BJ (cell line): ENCODE results near the gene LINGO4. TPM values are rescaled to one million over a fixed set of nuclear protein-coding genes. Genes with fewer than 3 reads are reported as not detected.

Experiments used
- CTCF ChIA-PET: fragments of 350-600 bp; formaldehyde crosslinking; extraction: SDS; loops from one replicate; lab custom pipeline; 2021; ENCODE audit warnings: antibody characterized with exemption, inconsistent platforms; lab: Yijun Ruan, JAX
- POLR2A ChIA-PET: fragments of 300-600 bp; sonication (Branson Sonifier 250); formaldehyde crosslinking; extraction: SDS; loops from one replicate; lab custom pipeline; 2021; ENCODE audit warnings: antibody characterized with exemption; lab: Charles Lee
- DNase-seq: peaks from one replicate; pipeline ENCODE4 v3.0.0-alpha.2; 2011; ENCODE audit warnings: low read depth
- H3K27me3 ChIP-seq: 2 replicates; pipeline ENCODE4 v1.6.0; 2011; ENCODE audit warnings: low read length; ENCODE audit not compliant: control insufficient read depth, insufficient read depth
- H3K36me3 ChIP-seq: 2 replicates; pipeline ENCODE4 v1.5.1; 2011; ENCODE audit warnings: low read length; ENCODE audit not compliant: control insufficient read depth, insufficient read depth
- H3K4me3 ChIP-seq: 2 replicates; pipeline ENCODE4 v1.5.1; 2011; ENCODE audit warnings: low read depth, mild to moderate bottlenecking, control low read depth, low read length
- CTCF ChIP-seq: IDR thresholded peaks from 2 replicates; pipeline ENCODE4 v1.5.1; 2011; ENCODE audit warnings: low read depth, mild to moderate bottlenecking, control low read depth, inconsistent platforms, low read length, moderate library complexity; ENCODE audit not compliant: insufficient read depth
- polyA plus RNA-seq: library from polyadenylated mRNA; depleted of rRNA; stranded (reverse); fragments of >200 nt; gene quantifications from 2 replicates; pipeline ENCODE4 v1.2.3, GENCODE V29; 2011

Gene LINGO4
- polyA plus RNA-seq, 1 experiment, result not detected

DNA sequence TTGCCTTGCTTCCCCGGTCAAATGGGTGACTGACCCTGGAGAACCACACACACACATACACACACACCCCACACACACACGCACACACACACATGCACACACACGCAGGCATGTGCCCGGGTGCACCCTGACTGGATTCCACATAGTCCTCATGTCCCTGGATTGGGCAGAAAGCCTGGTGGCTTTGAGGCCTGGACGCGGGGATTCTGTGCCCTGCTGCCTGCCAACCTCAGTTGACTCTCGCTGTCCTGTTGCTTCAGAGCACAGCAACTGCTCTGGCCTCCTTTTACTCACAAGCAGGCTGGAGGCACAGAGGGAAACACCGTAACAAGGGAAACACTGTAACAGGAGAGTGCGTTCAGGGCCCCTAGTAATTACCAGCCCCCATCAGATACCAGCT lies 20.0 kb upstream of the LINGO4 start:
- Histone ChIP-seq H3K4me3 (no peak overlapping the region), H3K27me3 (peaks cover 21% of the 10 kb centered on the region), H3K36me3 (no peaks in the 10 kb centered on the region)
- TF ChIP-seq CTCF, result no peak
- DNase-seq, result no peak
- CTCF ChIA-PET, result no interaction called here
- POLR2A ChIA-PET, result no interaction called here

DNA sequence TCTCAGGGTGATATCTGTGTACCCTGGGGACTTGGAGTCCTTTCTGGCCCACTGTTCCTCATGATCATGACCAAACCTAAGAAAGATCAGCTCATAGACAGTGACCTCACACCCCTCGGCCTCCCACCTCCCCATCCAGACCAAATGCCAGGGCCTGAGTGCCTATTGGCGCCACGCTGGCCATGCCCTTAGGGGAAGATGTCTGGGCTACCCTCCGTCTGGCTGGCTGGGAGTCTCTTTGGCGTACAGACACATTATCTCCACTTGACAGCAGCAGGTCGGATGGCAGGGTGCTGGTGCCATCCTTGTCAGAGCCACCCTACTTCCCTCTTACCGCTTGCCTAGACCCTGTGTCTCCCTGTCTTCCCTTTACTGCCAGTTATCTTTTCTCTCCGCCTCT lies 18.0 kb upstream of the LINGO4 start:
- no peak overlapping the region for H3K4me3 ChIP-seq
- DNase-seq, result no peak
- ChIA-PET CTCF (no interaction called here), POLR2A (no interaction called here)
- no peaks in the 10 kb centered on the region for H3K36me3 ChIP-seq
- peaks cover 23% of the 10 kb centered on the region for H3K27me3 ChIP-seq
- TF ChIP-seq CTCF, result no peak

DNA sequence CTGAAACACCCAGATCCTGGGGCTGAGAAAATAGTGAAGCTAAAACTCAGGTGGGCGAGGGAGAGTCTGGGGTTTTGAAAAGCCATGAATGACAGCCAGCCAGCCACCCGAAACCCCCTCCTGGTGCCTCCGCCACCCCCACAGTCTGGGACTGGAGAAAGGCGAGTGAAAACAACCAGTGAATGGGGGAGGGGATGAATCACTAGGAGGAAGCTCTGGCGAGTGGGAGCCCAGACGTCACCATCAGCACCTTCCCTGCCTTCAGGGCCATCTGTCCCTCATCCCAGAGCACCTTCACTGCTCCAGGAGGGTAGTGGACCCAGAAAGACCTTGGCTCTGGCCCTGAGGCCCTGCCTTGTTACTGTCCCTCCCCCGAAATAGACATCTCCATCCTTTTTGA lies 17.2 kb upstream of the LINGO4 start:
- Histone ChIP-seq H3K27me3 (peaks cover 26% of the 10 kb centered on the region), H3K36me3 (no peaks in the 10 kb centered on the region), H3K4me3 (no peak overlapping the region)
- no peak for TF ChIP-seq CTCF
- POLR2A ChIA-PET, result no interaction called here
- DNase-seq, result no peak
- CTCF ChIA-PET, result no interaction called here

DNA sequence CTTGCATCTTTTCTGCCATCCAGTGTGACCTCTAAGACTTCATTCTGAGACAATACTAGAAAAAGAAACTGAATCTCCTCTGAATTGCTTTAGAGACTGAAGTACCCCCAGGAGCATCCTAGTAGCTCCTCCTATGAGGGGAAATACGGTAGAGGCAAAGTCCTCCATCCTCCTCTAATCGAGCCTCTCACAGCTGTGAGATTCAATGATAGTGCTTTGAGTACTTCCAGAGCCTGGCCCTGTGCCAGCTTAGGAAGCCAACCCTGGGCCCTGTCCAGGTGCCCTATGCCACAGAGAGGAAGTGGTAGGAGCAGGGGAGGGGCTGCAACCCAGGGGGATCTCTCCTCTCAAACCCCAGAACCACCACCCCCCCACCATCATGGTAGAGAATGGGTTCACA lies 15.7 kb upstream of the LINGO4 start:
- POLR2A ChIA-PET, result no interaction called here

DNA sequence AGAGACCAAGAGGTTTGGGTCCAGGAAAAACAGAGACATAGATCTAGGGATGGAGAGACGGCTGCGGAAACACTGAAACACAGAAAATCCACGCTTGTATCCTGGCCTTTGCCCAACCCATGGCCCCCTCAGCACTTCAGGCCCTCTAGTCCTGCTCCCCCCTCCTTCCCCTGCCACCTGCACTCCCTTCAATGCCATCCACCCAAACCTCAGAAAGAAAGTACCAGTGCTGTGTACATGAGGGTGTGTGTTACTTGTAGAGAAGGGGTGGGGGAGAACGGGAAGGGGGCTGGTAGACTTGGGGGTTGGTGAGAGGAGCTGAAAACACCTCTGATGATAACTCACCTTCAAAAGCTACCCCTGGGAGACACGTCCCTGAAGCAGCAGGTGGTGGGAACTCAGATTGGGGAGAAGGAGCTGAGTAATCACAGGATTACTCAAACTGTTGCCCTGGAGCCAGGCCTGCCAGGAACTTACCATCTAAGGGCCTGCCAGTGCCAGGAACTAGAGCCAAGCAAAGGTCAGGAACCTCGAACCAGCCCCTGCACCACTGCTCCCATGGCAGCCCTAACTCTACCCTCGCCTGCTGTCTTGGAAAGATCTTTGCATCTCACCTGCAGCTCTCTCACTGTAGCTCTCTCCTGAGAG lies 14.9 kb upstream of the LINGO4 start:
- H3K4me3 ChIP-seq, result no peak overlapping the region
- no peak for TF ChIP-seq CTCF
- peaks cover 28% of the 10 kb centered on the region for H3K27me3 ChIP-seq
- CTCF ChIA-PET, result interaction anchor here (1.3 kb wide), 1 partner anchor 16 kb away, joined by 5 read pairs; no protein-coding TSS in a partner anchor
- POLR2A ChIA-PET, result no interaction called here
- no peak for DNase-seq
- no peaks in the 10 kb centered on the region for H3K36me3 ChIP-seq

More for the DNA sequence above, 15.7 kb upstream of the LINGO4 start:
- H3K27me3 ChIP-seq, result peaks cover 30% of the 10 kb centered on the region
- CTCF ChIA-PET, result interaction anchor here (1.3 kb wide), 1 partner anchor 16 kb away, joined by 5 read pairs; no protein-coding TSS in a partner anchor
- H3K4me3 ChIP-seq, result no peak overlapping the region
- no peaks in the 10 kb centered on the region for H3K36me3 ChIP-seq
- TF ChIP-seq CTCF, result no peak
- no peak for DNase-seq
